HepG2 (cell line): ENCODE results near the gene NBEAL2. TPM values are rescaled to one million over a fixed set of nuclear protein-coding genes. Genes with fewer than 3 reads are reported as not detected.

Source experiments
- ATAC-seq: fragments of 200-7000 bp; cut with Tn5 transposase; 3 replicates; pipeline ENCODE4 v1.9.1; 2020; ENCODE audit warnings: mild to moderate bottlenecking, moderate library complexity
- BruUV-seq: library from RNA; stranded (reverse); fragments of 400-500 nt; replicated peaks from 2 replicates; lab custom pipeline; 2021; lab: Mats Ljungman, UMichigan
- CTCF ChIA-PET: fragments of 300-600 bp; formaldehyde crosslinking; extraction: SDS; loops from one replicate; lab custom pipeline; 2021; ENCODE audit warnings: low total read pairs, inconsistent platforms, low intra/inter-chr PET ratio; lab: Yijun Ruan, JAX
- POLR2A ChIA-PET: fragments of 350-600 bp; sonication (Branson Sonifier 250); formaldehyde crosslinking; loops from one replicate; lab custom pipeline; 2020; ENCODE audit warnings: antibody characterized with exemption, inconsistent platforms; lab: Yijun Ruan, JAX
- DNase-seq: peaks from one replicate; pipeline ENCODE4 v3.0.0-alpha.2; 2015; ENCODE audit warnings: low spot score
- FAIRE-seq: peaks from 3 replicates; lab custom pipeline; 2011; peaks lifted over from hg19 to GRCh38; lab: Jason Lieb, UNC
- H2AFZ ChIP-seq: one replicate; pipeline ENCODE4 v1.6.1; 2011; ENCODE audit warnings: low read length, inconsistent platforms
- H3K27ac ChIP-seq: fragments of 300-600 bp; 3 replicates; pipeline ENCODE4 v1.8.0; 2011; ENCODE audit warnings: mixed run types, mild to moderate bottlenecking, mixed read lengths, low read length, inconsistent platforms; ENCODE audit not compliant: insufficient read depth; ENCODE audit errors: extremely low read length
- H3K27me3 ChIP-seq, 2 experiments: fragments of 200-600 bp in 1 of 2; 2 replicates in 1 of 2; 3 replicates in 1 of 2; pipeline versions ENCODE4 v1.6.0 to v1.8.0; 2011; ENCODE audit warnings: low read length in 2 of 2, mild to moderate bottlenecking in 2 of 2, moderate library complexity in 2 of 2, inconsistent platforms in 1 of 2; ENCODE audit not compliant: insufficient read depth in 2 of 2, control insufficient read depth in 1 of 2
- H3K36me3 ChIP-seq, 2 experiments: fragments of 200-600 bp in 1 of 2; replicated peaks in 1 of 2; 2 replicates in 1 of 2; 3 replicates in 1 of 2; pipeline versions ENCODE4 v1.5.1 to v1.8.0; 2011; ENCODE audit warnings: low read length in 2 of 2, inconsistent platforms in 1 of 2; ENCODE audit not compliant: insufficient read depth in 2 of 2, control insufficient read depth in 1 of 2
- H3K4me1 ChIP-seq: 2 replicates; pipeline ENCODE4 v1.5.1; 2012; ENCODE audit warnings: low read length, inconsistent platforms; ENCODE audit not compliant: insufficient read depth
- H3K4me2 ChIP-seq: 2 replicates; pipeline ENCODE4 v1.6.0; 2011; ENCODE audit warnings: low read depth, low read length, inconsistent platforms
- H3K4me3 ChIP-seq, 3 experiments: fragments of 200-600 bp in 1 of 3; sonication (generic), shearing (Covaris generic) in 1 of 3; replicated peaks in 1 of 3; 2 replicates each; pipeline ENCODE4 v1.5.1; 2011 to 2016; ENCODE audit warnings: low read length in 3 of 3, inconsistent platforms in 2 of 3, low read depth in 2 of 3, mild to moderate bottlenecking in 2 of 3, control low read depth in 1 of 3, mixed read lengths in 1 of 3; ENCODE audit not compliant: insufficient read depth in 1 of 3
- H3K79me2 ChIP-seq: one replicate; pipeline ENCODE4 v1.6.1; 2011; ENCODE audit warnings: low read length, inconsistent platforms; ENCODE audit not compliant: insufficient read depth
- H3K9ac ChIP-seq: 2 replicates; pipeline ENCODE4 v1.6.0; 2011; ENCODE audit warnings: mild to moderate bottlenecking, low read depth, low read length, inconsistent platforms; ENCODE audit not compliant: insufficient read depth
- H3K9me3 ChIP-seq: 2 replicates; pipeline ENCODE4 v1.5.1; 2012; ENCODE audit warnings: mild to moderate bottlenecking, low read length
- H4K20me1 ChIP-seq: 2 replicates; pipeline ENCODE4 v1.6.0; 2011; ENCODE audit warnings: inconsistent platforms, mild to moderate bottlenecking, low read length, moderate library complexity; ENCODE audit not compliant: insufficient read depth
- CBX2 ChIP-seq, 2 experiments: fragments of 200-600 bp in 1 of 2; sonication (generic); formaldehyde crosslinking in 1 of 2; IDR thresholded peaks; 2 replicates each; pipeline versions ENCODE4 v1.7.0 to v1.8.1; 2018 to 2022; ENCODE audit warnings: low read depth in 2 of 2, low read length in 1 of 2, mild to moderate bottlenecking in 1 of 2, missing genetic modification reagents in 1 of 2
- CEBPB ChIP-seq: IDR thresholded peaks from 2 replicates; pipeline ENCODE4 v1.6.1; 2011; ENCODE audit warnings: low read depth, low read length, improper control_type of control experiment, borderline replicate concordance
- DNMT1 ChIP-seq: sonication (generic); formaldehyde crosslinking; IDR thresholded peaks from 2 replicates; pipeline ENCODE4 v1.5.1; 2020; ENCODE audit warnings: mild to moderate bottlenecking, missing genetic modification reagents
- MZF1 ChIP-seq: sonication (generic); formaldehyde crosslinking; IDR thresholded peaks from 2 replicates; pipeline ENCODE4 v1.8.1; 2023; ENCODE audit warnings: mild to moderate bottlenecking, missing genetic modification reagents, borderline replicate concordance
- NFE2 ChIP-seq: sonication (generic); formaldehyde crosslinking; IDR thresholded peaks from 2 replicates; pipeline ENCODE4 v1.4.0; 2020; ENCODE audit warnings: missing genetic modification reagents
- TCF7 ChIP-seq: sonication (generic); IDR thresholded peaks from 2 replicates; pipeline ENCODE4 v1.6.1; 2016; ENCODE audit warnings: antibody characterized with exemption, low read depth
- TSC22D2 ChIP-seq: sonication (generic); formaldehyde crosslinking; IDR thresholded peaks from 2 replicates; pipeline ENCODE4 v1.5.1; 2020; ENCODE audit warnings: missing genetic modification reagents, mild to moderate bottlenecking, borderline replicate concordance
- ZBTB21 ChIP-seq: sonication (generic); formaldehyde crosslinking; IDR thresholded peaks from 2 replicates; pipeline ENCODE4 v1.4.0; 2020; ENCODE audit warnings: missing genetic modification reagents
- WGBS: methylation state at CpG from one replicate; pipeline ENCODE4 v1.1.6; 2017; ENCODE audit warnings: low lambda C conversion rate; 5-methylcytosine and 5-hydroxymethylcytosine counted together
- in situ Hi-C: cut with HindIII; loops from 2 replicates; pipeline ENCODE4 v1.10.0; 2017; ENCODE audit warnings: low pct_unique_long_range_greater_than_20kb; ENCODE audit not compliant: extremely low pct_ligation_motif_present
- intact Hi-C: fragments of 100-400 bp; cut with micrococcal nuclease; formaldehyde crosslinking; loops from one replicate; pipeline ENCODE4 v1.10.0; 2022; ENCODE audit not compliant: unreplicated experiment
- polyA plus RNA-seq, 8 experiments: library from polyadenylated mRNA; depleted of rRNA in 3 of 8; stranded (reverse) in 7 of 8; unstranded in 1 of 8; fragments of >200 nt; fragmentation: Illumina TruSeq in 4 of 8; extraction: Trizol in 4 of 8; gene quantifications; 2 replicates each; pipeline versions ENCODE4 v1.2.1 to v1.2.3, GENCODE V29; 2011 to 2016; ENCODE audit warnings: low read depth in 4 of 8, missing spikeins in 1 of 8, mixed read lengths in 1 of 8; ENCODE audit not compliant: insufficient read depth in 1 of 8
- total RNA-seq, 5 experiments: library from RNA; depleted of rRNA; stranded (reverse); fragments of >200 nt; fragmentation: Illumina TruSeq; extraction: Trizol; gene quantifications; 2 replicates each; pipeline ENCODE4 v1.2.3, GENCODE V29; 2016; ENCODE audit warnings: low read depth in 1 of 5
- TF ChIP-seq, protein P1 (sequence below): sonication (generic); formaldehyde crosslinking; IDR thresholded peaks from 2 replicates; pipeline ENCODE4 v1.5.1; 2020; ENCODE audit warnings: mild to moderate bottlenecking, missing genetic modification reagents, borderline replicate concordance
- TF ChIP-seq, protein P2 (sequence below): sonication (generic); formaldehyde crosslinking; IDR thresholded peaks from 2 replicates; pipeline ENCODE4 v1.5.0; 2020; ENCODE audit warnings: mild to moderate bottlenecking, missing genetic modification reagents

The NBEAL2 gene
- total and polyA plus RNA-seq, 2 of the 13 experiments (the other 11 are each of a cell fraction or from before 2014, with no cell fraction given) = 9.7 to 12.4 TPM

DNA sequence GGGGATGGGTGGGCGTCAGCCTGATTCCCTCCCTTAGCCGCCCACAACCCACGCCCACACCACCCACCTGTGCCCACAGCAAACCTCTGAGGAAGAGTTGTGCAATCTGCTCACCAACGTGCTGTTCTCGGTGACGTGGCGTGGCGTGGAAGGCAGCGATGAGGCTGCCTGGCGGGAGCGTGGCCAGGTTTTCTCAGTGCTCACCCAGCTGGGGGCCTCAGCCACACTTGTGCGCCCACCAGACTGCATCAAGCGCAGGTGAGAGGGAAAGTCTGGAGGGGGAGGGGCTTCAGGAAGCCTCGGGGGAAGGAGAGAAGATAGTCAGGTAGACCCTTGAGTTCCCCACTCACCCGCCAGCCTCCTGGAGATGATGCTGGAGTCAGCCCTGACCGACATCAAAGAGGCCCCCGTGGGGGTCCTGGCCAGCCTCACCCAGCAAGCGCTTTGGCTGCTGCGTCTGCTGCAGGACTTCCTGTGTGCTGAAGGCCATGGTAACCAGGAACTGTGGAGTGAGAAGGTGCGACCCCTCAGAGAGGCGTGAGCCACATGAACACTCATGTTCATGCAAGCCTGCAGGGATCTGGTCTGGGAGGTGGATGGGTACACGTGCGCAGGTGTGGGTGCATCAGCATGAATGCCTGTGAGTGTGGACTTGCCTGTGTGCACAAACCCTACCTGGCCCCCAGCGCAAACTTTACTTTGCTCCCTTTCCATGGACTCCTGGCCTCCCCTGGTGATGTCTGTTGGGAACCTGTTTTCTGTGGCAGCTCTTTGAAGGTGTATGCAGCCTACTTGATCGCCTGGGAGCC lies 21.7 kb downstream of the NBEAL2 start:
- intact Hi-C loops = no loop called here
- Histone ChIP-seq H3K9me3 (no peaks in the 10 kb centered on the region), H4K20me1 (no peaks in the 10 kb centered on the region), H3K4me3 (no peak overlapping the region), H3K4me1 (peaks cover 12% of the 10 kb centered on the region), H3K36me3 (peaks cover 6 to 15% of the 10 kb centered on the region in 2 experiments), H2AFZ (no peak overlapping the region), H3K9ac (no peak overlapping the region), H3K27ac (no peak overlapping the region), H3K27me3 (no peaks in the 10 kb centered on the region), H3K4me2 (no peak overlapping the region), H3K79me2 (no peaks in the 10 kb centered on the region)
- BruUV-seq = no TSS peak
- no peak for ATAC-seq
- TF ChIP-seq TCF7 = no peak
- peak; percentile 39; the same call in 1 of the 2 replicates for TF ChIP-seq CEBPB
- 90% methylated on average over 17 of the region's 25 CpGs for WGBS
- FAIRE-seq = no peak
- no peak for DNase-seq
- in situ Hi-C loops = no loop called here
- CTCF ChIA-PET = no interaction called here
- POLR2A ChIA-PET = no interaction called here

DNA sequence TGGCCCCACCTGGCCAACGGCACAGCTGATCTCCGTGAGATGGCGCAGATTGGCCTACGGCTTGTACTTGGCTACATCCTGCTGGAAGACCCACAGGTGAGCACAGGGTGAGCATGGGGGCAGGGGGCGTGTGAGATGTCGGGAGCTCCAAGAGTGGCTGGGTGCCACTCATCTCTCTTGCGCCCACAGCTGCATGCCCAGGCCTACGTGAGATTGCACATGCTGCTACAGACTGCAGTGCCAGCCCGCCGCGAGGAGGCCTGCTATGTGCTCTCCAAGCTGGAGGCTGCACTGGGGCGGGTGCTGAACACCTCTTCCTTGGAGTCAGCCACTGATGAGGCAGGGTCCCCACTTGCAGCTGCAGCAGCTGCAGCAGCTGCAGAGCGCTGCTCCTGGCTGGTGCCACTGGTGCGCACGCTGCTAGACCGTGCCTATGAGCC lies 22.3 kb downstream of the NBEAL2 start:
- no peaks in the 10 kb centered on the region for H3K27me3 ChIP-seq
- H4K20me1 ChIP-seq = no peaks in the 10 kb centered on the region
- no peak overlapping the region for H3K4me3 ChIP-seq
- FAIRE-seq = no peak
- WGBS = 90% methylated on average over 10 of the region's 16 CpGs
- no peak for ATAC-seq
- H3K36me3 ChIP-seq = peaks cover 8 to 21% of the 10 kb centered on the region in 2 experiments
- intact Hi-C loops = no loop called here
- H3K4me1 ChIP-seq = peaks cover 12% of the 10 kb centered on the region
- ChIA-PET CTCF (no interaction called here), POLR2A (interaction anchor here (0.6 kb wide), 1 partner anchor 26 kb away, joined by 3 read pairs; no protein-coding TSS in a partner anchor)
- no peak for DNase-seq
- H3K9me3 ChIP-seq = no peaks in the 10 kb centered on the region
- in situ Hi-C loops = no loop called here
- no TSS peak for BruUV-seq
- H2AFZ ChIP-seq = no peak overlapping the region
- H3K79me2 ChIP-seq = no peaks in the 10 kb centered on the region
- H3K27ac ChIP-seq = no peak overlapping the region
- H3K4me2 ChIP-seq = no peak overlapping the region
- H3K9ac ChIP-seq = no peak overlapping the region
- TF ChIP-seq MZF1 (CRISPR knock-in tag) (no peak), CBX2 (IDR thresholded peaks at IDR 0.05; ENCODE audit: low read depth, low read length) (no peak), CBX2 (CRISPR knock-in tag; IDR thresholded peaks at IDR 0.05; ENCODE audit: low read depth) (no peak), TSC22D2 (CRISPR knock-in tag) (no peak), NFE2 (no peak), DNMT1 (CRISPR knock-in tag) (no peak), ZBTB21 (CRISPR knock-in tag) (no peak)
- TF ChIP-seq, protein P1, sequence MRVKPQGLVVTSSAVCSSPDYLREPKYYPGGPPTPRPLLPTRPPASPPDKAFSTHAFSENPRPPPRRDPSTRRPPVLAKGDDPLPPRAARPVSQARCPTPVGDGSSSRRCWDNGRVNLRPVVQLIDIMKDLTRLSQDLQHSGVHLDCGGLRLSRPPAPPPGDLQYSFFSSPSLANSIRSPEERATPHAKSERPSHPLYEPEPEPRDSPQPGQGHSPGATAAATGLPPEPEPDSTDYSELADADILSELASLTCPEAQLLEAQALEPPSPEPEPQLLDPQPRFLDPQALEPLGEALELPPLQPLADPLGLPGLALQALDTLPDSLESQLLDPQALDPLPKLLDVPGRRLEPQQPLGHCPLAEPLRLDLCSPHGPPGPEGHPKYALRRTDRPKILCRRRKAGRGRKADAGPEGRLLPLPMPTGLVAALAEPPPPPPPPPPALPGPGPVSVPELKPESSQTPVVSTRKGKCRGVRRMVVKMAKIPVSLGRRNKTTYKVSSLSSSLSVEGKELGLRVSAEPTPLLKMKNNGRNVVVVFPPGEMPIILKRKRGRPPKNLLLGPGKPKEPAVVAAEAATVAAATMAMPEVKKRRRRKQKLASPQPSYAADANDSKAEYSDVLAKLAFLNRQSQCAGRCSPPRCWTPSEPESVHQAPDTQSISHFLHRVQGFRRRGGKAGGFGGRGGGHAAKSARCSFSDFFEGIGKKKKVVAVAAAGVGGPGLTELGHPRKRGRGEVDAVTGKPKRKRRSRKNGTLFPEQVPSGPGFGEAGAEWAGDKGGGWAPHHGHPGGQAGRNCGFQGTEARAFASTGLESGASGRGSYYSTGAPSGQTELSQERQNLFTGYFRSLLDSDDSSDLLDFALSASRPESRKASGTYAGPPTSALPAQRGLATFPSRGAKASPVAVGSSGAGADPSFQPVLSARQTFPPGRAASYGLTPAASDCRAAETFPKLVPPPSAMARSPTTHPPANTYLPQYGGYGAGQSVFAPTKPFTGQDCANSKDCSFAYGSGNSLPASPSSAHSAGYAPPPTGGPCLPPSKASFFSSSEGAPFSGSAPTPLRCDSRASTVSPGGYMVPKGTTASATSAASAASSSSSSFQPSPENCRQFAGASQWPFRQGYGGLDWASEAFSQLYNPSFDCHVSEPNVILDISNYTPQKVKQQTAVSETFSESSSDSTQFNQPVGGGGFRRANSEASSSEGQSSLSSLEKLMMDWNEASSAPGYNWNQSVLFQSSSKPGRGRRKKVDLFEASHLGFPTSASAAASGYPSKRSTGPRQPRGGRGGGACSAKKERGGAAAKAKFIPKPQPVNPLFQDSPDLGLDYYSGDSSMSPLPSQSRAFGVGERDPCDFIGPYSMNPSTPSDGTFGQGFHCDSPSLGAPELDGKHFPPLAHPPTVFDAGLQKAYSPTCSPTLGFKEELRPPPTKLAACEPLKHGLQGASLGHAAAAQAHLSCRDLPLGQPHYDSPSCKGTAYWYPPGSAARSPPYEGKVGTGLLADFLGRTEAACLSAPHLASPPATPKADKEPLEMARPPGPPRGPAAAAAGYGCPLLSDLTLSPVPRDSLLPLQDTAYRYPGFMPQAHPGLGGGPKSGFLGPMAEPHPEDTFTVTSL (CRISPR knock-in tag) = no peak
- TF ChIP-seq, protein P2, sequence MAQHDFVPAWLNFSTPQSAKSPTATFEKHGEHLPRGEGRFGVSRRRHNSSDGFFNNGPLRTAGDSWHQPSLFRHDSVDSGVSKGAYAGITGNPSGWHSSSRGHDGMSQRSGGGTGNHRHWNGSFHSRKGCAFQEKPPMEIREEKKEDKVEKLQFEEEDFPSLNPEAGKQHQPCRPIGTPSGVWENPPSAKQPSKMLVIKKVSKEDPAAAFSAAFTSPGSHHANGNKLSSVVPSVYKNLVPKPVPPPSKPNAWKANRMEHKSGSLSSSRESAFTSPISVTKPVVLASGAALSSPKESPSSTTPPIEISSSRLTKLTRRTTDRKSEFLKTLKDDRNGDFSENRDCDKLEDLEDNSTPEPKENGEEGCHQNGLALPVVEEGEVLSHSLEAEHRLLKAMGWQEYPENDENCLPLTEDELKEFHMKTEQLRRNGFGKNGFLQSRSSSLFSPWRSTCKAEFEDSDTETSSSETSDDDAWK (CRISPR knock-in tag) = no peak
